Upper lobe of right lung (tissue), 1 donor: ENCODE measurements around the gene CCL20. TPM values are rescaled to one million over a fixed set of nuclear protein-coding genes. Genes with fewer than 3 reads are reported as not detected.
A peak's percentile ranks its signal among the peaks of the same experiment; 100 is the strongest.

Experiments used
- ATAC-seq: fragments of 200-7000 bp; cut with Tn5 transposase; one replicate; pipeline ENCODE4 v1.9.1; 2020; ENCODE audit warnings: mild to moderate bottlenecking, moderate library complexity
- DNase-seq: peaks from one replicate; pipeline ENCODE4 v3.0.0-alpha.2; 2020
- H3K27ac ChIP-seq: fragments of 200-600 bp; one replicate; pipeline ENCODE4 v1.8.0; 2022
- H3K27me3 ChIP-seq: fragments of 200-600 bp; one replicate; pipeline ENCODE4 v1.8.0; 2022; ENCODE audit warnings: mild to moderate bottlenecking
- H3K36me3 ChIP-seq: fragments of 200-600 bp; one replicate; pipeline ENCODE4 v1.8.0; 2022
- H3K4me1 ChIP-seq: fragments of 200-600 bp; one replicate; pipeline ENCODE4 v1.8.0; 2022
- H3K4me3 ChIP-seq: fragments of 200-600 bp; one replicate; pipeline ENCODE4 v1.8.0; 2022; ENCODE audit warnings: mild to moderate bottlenecking
- H3K9me3 ChIP-seq: fragments of 200-600 bp; one replicate; pipeline ENCODE4 v1.8.0; 2022
- CTCF ChIP-seq: fragments of 200-600 bp; IDR thresholded peaks from one replicate; pipeline ENCODE4 v1.8.0; 2022; ENCODE audit warnings: antibody characterized with exemption
- intact Hi-C: fragments of 100-400 bp; cut with DNase I; formaldehyde crosslinking; loops from one replicate; pipeline ENCODE4 v1.11.0; 2022
- total RNA-seq: library from RNA; stranded (reverse); fragmentation: NEBNext Ultra II Directional; extraction: Animal tissue kit (Norgen Biotek cat#: 25700); gene quantifications from one replicate; pipeline ENCODE4 v1.2.1, GENCODE V29; 2021
- donor health status: DM: no; HTN: yes; CAD: no; lungs with severe emphysema.

CCL20 gene
- total RNA-seq, 1 donor from 2014 or later = 4.9 TPM

- TF ChIP-seq CTCF = no peak
- Histone ChIP-seq H3K36me3 (no peaks in the 10 kb centered on the region), H3K4me3 (no peak overlapping the region), H3K27ac (no peak overlapping the region), H3K9me3 (no peaks in the 10 kb centered on the region), H3K27me3 (no peaks in the 10 kb centered on the region), H3K4me1 (peaks cover 8% of the 10 kb centered on the region)
- ATAC-seq = no peak
- intact Hi-C loops = no loop called here
- no peak for DNase-seq
These were observed 3.1 kb downstream of the CCL20 start for GRCh38 chr2:227816507-227817294.

- intact Hi-C loops = no loop called here
- Histone ChIP-seq H3K27me3 (no peaks in the 10 kb centered on the region), H3K27ac (no peak overlapping the region), H3K36me3 (no peaks in the 10 kb centered on the region), H3K9me3 (no peaks in the 10 kb centered on the region), H3K4me3 (no peak overlapping the region), H3K4me1 (peaks cover 8% of the 10 kb centered on the region)
- no peak for TF ChIP-seq CTCF
- no peak for ATAC-seq
- DNase-seq = no peak
These were observed 3.7 kb downstream of the CCL20 start for GRCh38 chr2:227817336-227817735.

GRCh38 chr2:227817850-227818674 lies 4.4 kb downstream of the CCL20 start:
- no peaks in the 10 kb centered on the region for H3K27me3 ChIP-seq
- peak; percentile 80 for ATAC-seq
- H3K4me1 ChIP-seq = peaks cover 8% of the 10 kb centered on the region
- peak; percentile 91 for DNase-seq
- no peaks in the 10 kb centered on the region for H3K36me3 ChIP-seq
- H3K27ac ChIP-seq = peak overlapping the region; percentile 39
- TF ChIP-seq CTCF = no peak
- H3K4me3 ChIP-seq = no peak overlapping the region
- intact Hi-C loops = no loop called here
- no peaks in the 10 kb centered on the region for H3K9me3 ChIP-seq

GRCh38 chr2:227818675-227819397 lies 5.2 kb downstream of the CCL20 start:
- Histone ChIP-seq H3K4me3 (no peak overlapping the region), H3K27ac (peak overlapping the region; percentile 39), H3K4me1 (peaks cover 8% of the 10 kb centered on the region), H3K9me3 (no peaks in the 10 kb centered on the region), H3K27me3 (no peaks in the 10 kb centered on the region), H3K36me3 (no peaks in the 10 kb centered on the region)
- TF ChIP-seq CTCF = no peak
- intact Hi-C loops = no loop called here
- ATAC-seq (peak; percentile 85), DNase-seq (peak; percentile 80)

- no peak for ATAC-seq
- no peaks in the 10 kb centered on the region for H3K9me3 ChIP-seq
- intact Hi-C loops = no loop called here
- no peaks in the 10 kb centered on the region for H3K36me3 ChIP-seq
- H3K4me3 ChIP-seq = no peak overlapping the region
- no peak for DNase-seq
- no peaks in the 10 kb centered on the region for H3K27me3 ChIP-seq
- peaks cover 8% of the 10 kb centered on the region for H3K4me1 ChIP-seq
- no peak overlapping the region for H3K27ac ChIP-seq
- no peak for TF ChIP-seq CTCF
These were observed 5.7 kb downstream of the CCL20 start for GRCh38 chr2:227819398-227819697.
